C1 segment of cervical spinal cord (tissue), 14 donors: ENCODE data around the gene INSYN2A.
A peak's percentile ranks its signal among the peaks of the same experiment; 100 is the strongest.

Experiments used
- DNase-seq, 14 donors: peaks; one replicate each; lab custom pipeline; 2025; lab: John Stamatoyannopoulos, UW

Gene INSYN2A

GRCh38 chr10:127195571-127196281, 665 bp downstream of the INSYN2A start:
- peak in 2 of 14 donors; percentile 9 to 42 for DNase-seq

GRCh38 chr10:127195041-127195506, 1.3 kb downstream of the INSYN2A start:
- DNase-seq: peak in 4 of 14 donors; percentile 5 to 23 (median 15)

- DNase-seq: no peak
Measured at GRCh38 chr10:127194599-127194998, 1.8 kb downstream of the INSYN2A start.

- no peak for DNase-seq
Measured at GRCh38 chr10:127194111-127194510, 2.3 kb downstream of the INSYN2A start.

GRCh38 chr10:127193125-127193524, 3.3 kb downstream of the INSYN2A start:
- DNase-seq: no peak

GRCh38 chr10:127190427-127190826, 6.0 kb downstream of the INSYN2A start:
- DNase-seq: no peak

GRCh38 chr10:127189226-127189625, 7.2 kb downstream of the INSYN2A start:
- DNase-seq: no peak

GRCh38 chr10:127186813-127187212, 9.6 kb downstream of the INSYN2A start:
- DNase-seq: no peak

- DNase-seq: no peak
Measured at GRCh38 chr10:127184582-127184981, 11.8 kb downstream of the INSYN2A start.

GRCh38 chr10:127182161-127182560, 14.2 kb downstream of the INSYN2A start:
- DNase-seq: no peak

- no peak for DNase-seq
Measured at GRCh38 chr10:127179612-127180250, 16.7 kb downstream of the INSYN2A start.

GRCh38 chr10:127176649-127177048, 19.7 kb downstream of the INSYN2A start:
- no peak for DNase-seq

GRCh38 chr10:127175357-127176110, 20.9 kb downstream of the INSYN2A start:
- no peak for DNase-seq

GRCh38 chr10:127174866-127175265, 21.5 kb downstream of the INSYN2A start:
- DNase-seq: no peak

GRCh38 chr10:127168261-127168660, 28.1 kb downstream of the INSYN2A start:
- DNase-seq: peak in 6 of 14 donors; percentile 4 to 23 (median 16)

GRCh38 chr10:127162841-127163240, 33.5 kb downstream of the INSYN2A start:
- no peak for DNase-seq

- DNase-seq: no peak
Measured at GRCh38 chr10:127161482-127161881, 34.9 kb downstream of the INSYN2A start.

GRCh38 chr10:127159648-127160245, 36.6 kb downstream of the INSYN2A start:
- no peak for DNase-seq

GRCh38 chr10:127158662-127159061, 37.7 kb downstream of the INSYN2A start:
- DNase-seq: no peak

GRCh38 chr10:127157506-127158200, 38.7 kb downstream of the INSYN2A start:
- DNase-seq: no peak

- DNase-seq: no peak
Measured at GRCh38 chr10:127157089-127157488, 39.3 kb downstream of the INSYN2A start.
